Hematopoietic multipotent progenitor cell treated with erythropoietin and hydrocortisone succinate and interleukin-3 and kit ligand, for 8 days (in vitro differentiated cells): ENCODE measurements around the gene PSD2.
"Not testable (repeated sequence)": the region's sequence is repeated elsewhere in the genome, so short reads cannot be mapped to it uniquely, and the experiment has no call there.

Source experiments
- DNase-seq: peaks from one replicate; pipeline ENCODE4 v3.0.0-alpha.2; 2015

The PSD2 gene

GRCh38 chr5:139792218-139792617, 3.4 kb upstream of the PSD2 start:
- no peak for DNase-seq

GRCh38 chr5:139792655-139793054, 3.0 kb upstream of the PSD2 start:
- DNase-seq: not testable (repeated sequence)

- no peak for DNase-seq
Measured at GRCh38 chr5:139794067-139794846, 1.4 kb upstream of the PSD2 start.

- DNase-seq: no peak
Measured at GRCh38 chr5:139796061-139796806, 626 bp downstream of the PSD2 start.

GRCh38 chr5:139797335-139797734, 1.7 kb downstream of the PSD2 start:
- DNase-seq: no peak

GRCh38 chr5:139797856-139798510, 2.4 kb downstream of the PSD2 start:
- no peak for DNase-seq

- DNase-seq: no peak
Measured at GRCh38 chr5:139798883-139799282, 3.3 kb downstream of the PSD2 start.

GRCh38 chr5:139799359-139799758, 3.8 kb downstream of the PSD2 start:
- no peak for DNase-seq

- DNase-seq: no peak
Measured at GRCh38 chr5:139803978-139804377, 8.4 kb downstream of the PSD2 start.

GRCh38 chr5:139804800-139805397, 9.3 kb downstream of the PSD2 start:
- no peak for DNase-seq

GRCh38 chr5:139805545-139805944, 9.9 kb downstream of the PSD2 start:
- no peak for DNase-seq

- DNase-seq: no peak
Measured at GRCh38 chr5:139806111-139806510, 10.5 kb downstream of the PSD2 start.

GRCh38 chr5:139806726-139807646, 11.4 kb downstream of the PSD2 start:
- DNase-seq: no peak

GRCh38 chr5:139807647-139808030, 12.0 kb downstream of the PSD2 start:
- DNase-seq: no peak

GRCh38 chr5:139808481-139809330, 13.1 kb downstream of the PSD2 start:
- peak; percentile 33 for DNase-seq

GRCh38 chr5:139809331-139809810, 13.8 kb downstream of the PSD2 start:
- no peak for DNase-seq

- no peak for DNase-seq
Measured at GRCh38 chr5:139810341-139811273, 15.0 kb downstream of the PSD2 start.

- no peak for DNase-seq
Measured at GRCh38 chr5:139811274-139811607, 15.6 kb downstream of the PSD2 start.

- no peak for DNase-seq
Measured at GRCh38 chr5:139812323-139812722, 16.7 kb downstream of the PSD2 start.
